ENCODE results near the gene VGLL4. TPM values are rescaled to one million over a fixed set of nuclear protein-coding genes. Genes with fewer than 3 reads are reported as not detected.
A peak's percentile ranks its signal among the peaks of the same experiment; 100 is the strongest.

VGLL4 gene
- total RNA-seq, 1 donor from 2014 or later: 120 TPM

- peaks cover 4% of the 10 kb centered on the region for H3K4me1 Mint-ChIP-seq (ENCODE audit: unreplicated experiment)
- no peaks in the 10 kb centered on the region for H3K9me3 Mint-ChIP-seq (ENCODE audit: unreplicated experiment)
- no peak overlapping the region for H3K4me3 Mint-ChIP-seq (ENCODE audit: unreplicated experiment)
- peaks cover 2% of the 10 kb centered on the region for H3K27me3 Mint-ChIP-seq (ENCODE audit: unreplicated experiment)
- H3K27ac Mint-ChIP-seq (ENCODE audit: unreplicated experiment): no peak overlapping the region
- H3K36me3 Mint-ChIP-seq (ENCODE audit: low read depth, unreplicated experiment): no peaks in the 10 kb centered on the region
- no peak for DNase-seq (ENCODE audit: low spot score)
- TF ChIP-seq CTCF (IDR thresholded peaks at IDR 0.05; ENCODE audit: unreplicated experiment): no peak
Measured at GRCh38 chr3:11671648-11672100, 28.0 kb upstream of the VGLL4 start.

GRCh38 chr3:11668243-11669235 lies 24.8 kb upstream of the VGLL4 start:
- Mint-ChIP-seq H3K9me3 (ENCODE audit: unreplicated experiment) (no peaks in the 10 kb centered on the region), H3K27ac (ENCODE audit: unreplicated experiment) (no peak overlapping the region), H3K36me3 (ENCODE audit: low read depth, unreplicated experiment) (no peaks in the 10 kb centered on the region), H3K4me1 (ENCODE audit: unreplicated experiment) (peaks cover 4% of the 10 kb centered on the region), H3K27me3 (ENCODE audit: unreplicated experiment) (peaks cover 2% of the 10 kb centered on the region), H3K4me3 (ENCODE audit: unreplicated experiment) (no peak overlapping the region)
- TF ChIP-seq CTCF (IDR thresholded peaks at IDR 0.05; ENCODE audit: unreplicated experiment): no peak
- no peak for DNase-seq (ENCODE audit: low spot score)

- H3K4me3 Mint-ChIP-seq (ENCODE audit: unreplicated experiment): no peak overlapping the region
- H3K36me3 Mint-ChIP-seq (ENCODE audit: low read depth, unreplicated experiment): no peaks in the 10 kb centered on the region
- peaks cover 1% of the 10 kb centered on the region for H3K27me3 Mint-ChIP-seq (ENCODE audit: unreplicated experiment)
- H3K9me3 Mint-ChIP-seq (ENCODE audit: unreplicated experiment): no peaks in the 10 kb centered on the region
- no peak for TF ChIP-seq CTCF (IDR thresholded peaks at IDR 0.05; ENCODE audit: unreplicated experiment)
- no peak overlapping the region for H3K27ac Mint-ChIP-seq (ENCODE audit: unreplicated experiment)
- H3K4me1 Mint-ChIP-seq (ENCODE audit: unreplicated experiment): peaks cover 12% of the 10 kb centered on the region
- DNase-seq (ENCODE audit: low spot score): no peak
Measured at GRCh38 chr3:11665331-11665730, 21.6 kb upstream of the VGLL4 start.

GRCh38 chr3:11662392-11662990 lies 18.8 kb upstream of the VGLL4 start:
- peak; percentile 34 for TF ChIP-seq CTCF (IDR thresholded peaks at IDR 0.05; ENCODE audit: unreplicated experiment)
- no peak overlapping the region for H3K4me3 Mint-ChIP-seq (ENCODE audit: unreplicated experiment)
- no peaks in the 10 kb centered on the region for H3K27me3 Mint-ChIP-seq (ENCODE audit: unreplicated experiment)
- H3K4me1 Mint-ChIP-seq (ENCODE audit: unreplicated experiment): peaks cover 17% of the 10 kb centered on the region
- H3K9me3 Mint-ChIP-seq (ENCODE audit: unreplicated experiment): no peaks in the 10 kb centered on the region
- no peak overlapping the region for H3K27ac Mint-ChIP-seq (ENCODE audit: unreplicated experiment)
- H3K36me3 Mint-ChIP-seq (ENCODE audit: low read depth, unreplicated experiment): no peaks in the 10 kb centered on the region
- DNase-seq (ENCODE audit: low spot score): no peak

GRCh38 chr3:11661827-11662226 lies 18.1 kb upstream of the VGLL4 start:
- no peak for DNase-seq (ENCODE audit: low spot score)
- no peaks in the 10 kb centered on the region for H3K9me3 Mint-ChIP-seq (ENCODE audit: unreplicated experiment)
- peaks cover 21% of the 10 kb centered on the region for H3K4me1 Mint-ChIP-seq (ENCODE audit: unreplicated experiment)
- H3K4me3 Mint-ChIP-seq (ENCODE audit: unreplicated experiment): no peak overlapping the region
- H3K36me3 Mint-ChIP-seq (ENCODE audit: low read depth, unreplicated experiment): no peaks in the 10 kb centered on the region
- TF ChIP-seq CTCF (IDR thresholded peaks at IDR 0.05; ENCODE audit: unreplicated experiment): no peak
- H3K27ac Mint-ChIP-seq (ENCODE audit: unreplicated experiment): no peak overlapping the region
- no peaks in the 10 kb centered on the region for H3K27me3 Mint-ChIP-seq (ENCODE audit: unreplicated experiment)

All from endothelial cell (in vitro differentiated cells).